ENCODE results near the gene HMGN2.

HMGN2 gene

GRCh38 chr1:26516987-26517765 is 44.9 kb downstream of the HMGN2 start:
- H3K9me3 ChIP-seq (replicated peaks in 1 of 11): no peaks in the 10 kb centered on the region
- no peak for TF ChIP-seq Cebpa-rat (IDR thresholded peaks at IDR 0.05)
- no peak overlapping the region for H3K27ac ChIP-seq
- H3K4me2 ChIP-seq: no peak overlapping the region
- no peak overlapping the region for H3K9ac ChIP-seq
- no peak overlapping the region for H3K4me3 ChIP-seq
- no peaks in the 10 kb centered on the region for H3K27me3 ChIP-seq
- no peaks in the 10 kb centered on the region for H4K20me1 ChIP-seq
- no peaks in the 10 kb centered on the region for H3K36me3 ChIP-seq
- peaks cover 0 to 21% (median 13%) of the 10 kb centered on the region in 10 experiments; a peak in 15 of 20 replicates for H3K4me1 ChIP-seq

GRCh38 chr1:26517766-26518049 is 45.5 kb downstream of the HMGN2 start:
- H3K9ac ChIP-seq: no peak overlapping the region
- H3K4me1 ChIP-seq: peaks cover 0 to 21% (median 13%) of the 10 kb centered on the region in 10 experiments; a peak in 15 of 20 replicates
- no peak for TF ChIP-seq Cebpa-rat (IDR thresholded peaks at IDR 0.05)

GRCh38 chr1:26518355-26518754 is 46.1 kb downstream of the HMGN2 start:
- H4K20me1 ChIP-seq: no peaks in the 10 kb centered on the region
- H3K9ac ChIP-seq: no peak overlapping the region
- peaks cover 0 to 21% (median 13%) of the 10 kb centered on the region in 10 experiments; a peak in 15 of 20 replicates for H3K4me1 ChIP-seq

More at GRCh38 chr1:26517766-26518049, 45.5 kb downstream of the HMGN2 start:
- H3K4me3 ChIP-seq: no peak overlapping the region
- H3K27me3 ChIP-seq: no peaks in the 10 kb centered on the region
- no peak overlapping the region for H3K4me2 ChIP-seq
- no peaks in the 10 kb centered on the region for H4K20me1 ChIP-seq
- no peaks in the 10 kb centered on the region for H3K36me3 ChIP-seq
- H3K27ac ChIP-seq: no peak overlapping the region
- H3K9me3 ChIP-seq (replicated peaks in 1 of 11): no peaks in the 10 kb centered on the region

DNA sequence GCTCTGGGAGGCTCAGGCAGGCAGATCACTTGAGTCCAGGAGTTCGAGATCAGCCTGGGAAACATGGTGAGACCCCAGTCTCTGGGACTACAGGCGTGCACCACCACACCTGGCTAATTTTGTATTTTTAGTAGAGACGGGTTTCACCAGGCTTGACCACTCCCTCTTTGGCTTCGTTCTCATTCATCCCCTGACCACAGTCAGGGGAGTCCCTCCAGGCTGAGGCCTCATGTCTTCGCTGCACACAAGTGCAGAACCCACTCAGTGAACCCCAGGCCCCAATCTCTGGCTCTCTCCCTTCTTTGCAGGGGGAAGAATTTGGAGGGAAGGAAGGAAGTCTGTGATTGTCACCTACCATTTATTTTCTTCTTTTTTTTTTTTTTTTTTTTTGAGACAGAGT is 48.1 kb downstream of the HMGN2 start:
- H3K9ac ChIP-seq: no peak overlapping the region
- no peaks in the 10 kb centered on the region for H3K27me3 ChIP-seq
- peaks cover 0 to 21% (median 13%) of the 10 kb centered on the region in 10 experiments; a peak in 15 of 20 replicates for H3K4me1 ChIP-seq
- H3K4me3 ChIP-seq: no peak overlapping the region
- H3K4me2 ChIP-seq: peak overlapping the region in 4 of 11 experiments; percentile 4 to 64 (median 34); a peak in 3 of 22 replicates
- TF ChIP-seq Cebpa-rat (IDR thresholded peaks at IDR 0.05): no peak
- H3K9me3 ChIP-seq (replicated peaks in 1 of 11): no peaks in the 10 kb centered on the region
- no peak overlapping the region for H3K27ac ChIP-seq
- H3K36me3 ChIP-seq: no peaks in the 10 kb centered on the region
- H4K20me1 ChIP-seq: no peaks in the 10 kb centered on the region

More at GRCh38 chr1:26518355-26518754, 46.1 kb downstream of the HMGN2 start:
- Histone ChIP-seq H3K27me3 (no peaks in the 10 kb centered on the region), H3K9me3 (replicated peaks in 1 of 11) (no peaks in the 10 kb centered on the region), H3K27ac (no peak overlapping the region), H3K4me3 (no peak overlapping the region), H3K36me3 (no peaks in the 10 kb centered on the region), H3K4me2 (no peak overlapping the region)
- TF ChIP-seq Cebpa-rat (IDR thresholded peaks at IDR 0.05): no peak

- no peaks in the 10 kb centered on the region for H3K9me3 ChIP-seq (replicated peaks in 1 of 11)
- no peak overlapping the region for H3K27ac ChIP-seq
These were observed 49.4 kb downstream of the HMGN2 start for GRCh38 chr1:26521669-26522030.

DNA sequence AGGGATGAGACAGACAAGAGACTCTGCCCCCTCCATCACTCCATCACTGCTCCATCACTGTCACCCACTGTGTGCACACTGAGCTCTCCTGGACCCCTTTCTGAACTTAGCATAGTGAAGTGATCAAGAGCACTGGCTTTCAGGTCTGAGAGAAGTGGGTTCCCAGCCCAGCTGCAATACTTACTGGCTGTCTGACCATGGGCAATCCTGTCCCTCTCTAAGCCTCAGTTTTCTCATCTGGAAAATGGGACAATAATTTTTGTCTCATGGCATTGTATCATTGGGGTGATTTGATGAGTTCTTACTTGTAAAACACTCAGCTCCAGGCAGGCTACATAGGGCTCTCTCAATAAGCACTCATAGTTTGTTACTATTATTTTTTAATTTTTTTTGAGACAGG is 49.8 kb downstream of the HMGN2 start:
- Histone ChIP-seq H3K36me3 (no peaks in the 10 kb centered on the region), H3K27me3 (no peaks in the 10 kb centered on the region), H3K4me2 (peak overlapping the region in 5 of 11 experiments; percentile 35 to 73 (median 61); a peak in 3 of 22 replicates), H4K20me1 (no peaks in the 10 kb centered on the region), H3K9ac (no peak overlapping the region), H3K4me1 (peaks cover 0 to 21% (median 13%) of the 10 kb centered on the region in 10 experiments; a peak in 15 of 20 replicates), H3K27ac (no peak overlapping the region), H3K4me3 (no peak overlapping the region), H3K9me3 (replicated peaks in 1 of 11) (no peaks in the 10 kb centered on the region)
- TF ChIP-seq Cebpa-rat (IDR thresholded peaks at IDR 0.05): no peak

More at GRCh38 chr1:26521669-26522030, 49.4 kb downstream of the HMGN2 start:
- H3K27me3 ChIP-seq: no peaks in the 10 kb centered on the region
- TF ChIP-seq Cebpa-rat (IDR thresholded peaks at IDR 0.05): no peak
- peaks cover 0 to 21% (median 13%) of the 10 kb centered on the region in 10 experiments; a peak in 15 of 20 replicates for H3K4me1 ChIP-seq
- H3K4me2 ChIP-seq: peak overlapping the region in 9 of 11 experiments; percentile 15 to 73 (median 50); a peak in 12 of 22 replicates
- H4K20me1 ChIP-seq: no peaks in the 10 kb centered on the region
- H3K9ac ChIP-seq: no peak overlapping the region
- H3K36me3 ChIP-seq: no peaks in the 10 kb centered on the region
- no peak overlapping the region for H3K4me3 ChIP-seq

- H3K4me3 ChIP-seq: no peak overlapping the region
- no peak for TF ChIP-seq Cebpa-rat (IDR thresholded peaks at IDR 0.05)
- H3K4me1 ChIP-seq: peaks cover 3 to 29% (median 18%) of the 10 kb centered on the region in 10 experiments; a peak in 19 of 20 replicates
- no peaks in the 10 kb centered on the region for H3K36me3 ChIP-seq
- no peaks in the 10 kb centered on the region for H4K20me1 ChIP-seq
- H3K9ac ChIP-seq: no peak overlapping the region
- no peak overlapping the region for H3K4me2 ChIP-seq
- no peaks in the 10 kb centered on the region for H3K9me3 ChIP-seq (replicated peaks in 1 of 11)
- no peaks in the 10 kb centered on the region for H3K27me3 ChIP-seq
- no peak overlapping the region for H3K27ac ChIP-seq
These were observed 51.9 kb downstream of the HMGN2 start for GRCh38 chr1:26524181-26524580.

All from BLaER1 treated with 17β-estradiol and CSF1 and Interleukin-3, amounts not matched to agents 10 nM and 100 nM (cell line).